A673 (cell line): Measurements from ENCODE around the gene SMAD6. TPM values are rescaled to one million over a fixed set of nuclear protein-coding genes. Genes with fewer than 3 reads are reported as not detected.

Experiments used
- BruUV-seq: library from RNA; stranded (reverse); fragments of 400-500 nt; replicated peaks from 2 replicates; lab custom pipeline; 2021; lab: Mats Ljungman, UMichigan
- CTCF ChIA-PET: fragments of 300-600 bp; sonication (Branson Sonifier 250); formaldehyde crosslinking; loops from one replicate; lab custom pipeline; 2022; ENCODE audit warnings: antibody characterized with exemption; lab: Charles Lee
- POLR2A ChIA-PET: fragments of 300-600 bp; sonication (Branson Sonifier 250); formaldehyde crosslinking; loops from one replicate; lab custom pipeline; 2022; ENCODE audit warnings: antibody characterized with exemption; ENCODE audit not compliant: low non-redundant PET; lab: Charles Lee
- DNase-seq: peaks from one replicate; pipeline ENCODE4 v3.0.0-alpha.2; 2015; ENCODE audit warnings: low spot score
- H3K27ac ChIP-seq: fragments of 200-600 bp; sonication (generic); 2 replicates; pipeline ENCODE4 v1.5.1; 2016; ENCODE audit warnings: mixed run types, low read depth, mild to moderate bottlenecking, mixed read lengths, antibody characterized with exemption, low read length; ENCODE audit not compliant: poor library complexity, severe bottlenecking
- H3K27me3 ChIP-seq: fragments of 200-600 bp; sonication (generic); replicated peaks from 2 replicates; pipeline ENCODE4 v1.6.1; 2017; ENCODE audit warnings: mixed run types, low read depth, mild to moderate bottlenecking, mixed read lengths, antibody characterized with exemption, low read length; ENCODE audit not compliant: insufficient read depth, poor library complexity
- H3K36me3 ChIP-seq: fragments of 200-600 bp; sonication (generic); 2 replicates; pipeline ENCODE4 v1.6.1; 2016; ENCODE audit warnings: mixed run types, mild to moderate bottlenecking, mixed read lengths, antibody characterized with exemption, low read length; ENCODE audit not compliant: insufficient read depth, poor library complexity, severe bottlenecking
- H3K4me1 ChIP-seq: fragments of 200-600 bp; sonication (generic); 2 replicates; pipeline ENCODE4 v1.6.1; 2017; ENCODE audit warnings: mixed run types, mild to moderate bottlenecking, mixed read lengths, antibody characterized with exemption, low read length; ENCODE audit not compliant: insufficient read depth, poor library complexity, severe bottlenecking
- H3K4me3 ChIP-seq: fragments of 200-600 bp; sonication (generic); 2 replicates; pipeline ENCODE4 v1.5.1; 2016; ENCODE audit warnings: low read depth, mixed run types, mild to moderate bottlenecking, mixed read lengths, low read length; ENCODE audit not compliant: poor library complexity, severe bottlenecking
- H3K9me3 ChIP-seq: fragments of 200-600 bp; sonication (generic); 2 replicates; pipeline ENCODE4 v1.6.1; 2016; ENCODE audit warnings: mixed run types, low read depth, mild to moderate bottlenecking, mixed read lengths, antibody characterized with exemption, low read length; ENCODE audit not compliant: poor library complexity, severe bottlenecking
- EZH2 ChIP-seq: fragments of 200-600 bp; sonication (generic); IDR thresholded peaks from 2 replicates; pipeline ENCODE4 v1.6.1; 2017; ENCODE audit warnings: borderline replicate concordance, low read depth, mild to moderate bottlenecking, mixed read lengths, antibody characterized with exemption, low read length; ENCODE audit not compliant: poor library complexity, severe bottlenecking
- intact Hi-C: fragments of 100-400 bp; cut with micrococcal nuclease; formaldehyde crosslinking; loops from one replicate; pipeline ENCODE4 v1.10.0; 2022; ENCODE audit not compliant: unreplicated experiment
- total RNA-seq: library from RNA; stranded (reverse); gene quantifications from 2 replicates; pipeline ENCODE4 v1.2.3, GENCODE V29; 2021
- TF ChIP-seq, protein P1 (sequence below): fragments of 300-800, 200-600 bp; sonication (generic); conservative IDR thresholded peaks from 2 replicates; pipeline ENCODE4 v1.5.1; 2017; ENCODE audit warnings: low read depth, mild to moderate bottlenecking, antibody characterized with exemption, low read length, moderate library complexity, mixed read lengths

Gene SMAD6
- total RNA-seq, 1 experiment from 2014 or later = 63.9 TPM

DNA sequence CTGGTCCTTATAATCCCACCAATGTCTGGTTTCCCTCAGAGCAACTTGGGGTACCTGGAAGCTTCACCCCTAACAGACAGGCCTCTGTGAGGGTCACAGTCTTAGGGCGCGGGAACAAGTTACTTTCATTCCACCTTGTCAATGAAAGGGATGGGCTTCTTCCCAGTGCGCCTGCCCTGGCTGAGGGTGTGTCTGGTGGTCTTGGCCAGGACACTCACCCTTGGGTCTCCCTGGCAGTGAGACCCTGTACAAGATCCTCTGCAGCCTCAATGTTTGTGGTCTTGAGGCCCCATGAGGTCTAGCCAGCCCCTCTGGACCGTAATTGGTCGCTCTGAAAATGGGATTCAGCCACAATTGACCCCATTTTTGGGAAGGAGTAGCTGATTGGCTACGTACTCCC, 40.2 kb downstream of the SMAD6 start:
- DNase-seq = no peak
- H3K27me3 ChIP-seq = no peaks in the 10 kb centered on the region
- peaks cover 9% of the 10 kb centered on the region for H3K36me3 ChIP-seq
- H3K4me3 ChIP-seq = no peak overlapping the region
- H3K4me1 ChIP-seq = peaks cover 33% of the 10 kb centered on the region
- TF ChIP-seq EZH2 = no peak
- TF ChIP-seq, protein P1, sequence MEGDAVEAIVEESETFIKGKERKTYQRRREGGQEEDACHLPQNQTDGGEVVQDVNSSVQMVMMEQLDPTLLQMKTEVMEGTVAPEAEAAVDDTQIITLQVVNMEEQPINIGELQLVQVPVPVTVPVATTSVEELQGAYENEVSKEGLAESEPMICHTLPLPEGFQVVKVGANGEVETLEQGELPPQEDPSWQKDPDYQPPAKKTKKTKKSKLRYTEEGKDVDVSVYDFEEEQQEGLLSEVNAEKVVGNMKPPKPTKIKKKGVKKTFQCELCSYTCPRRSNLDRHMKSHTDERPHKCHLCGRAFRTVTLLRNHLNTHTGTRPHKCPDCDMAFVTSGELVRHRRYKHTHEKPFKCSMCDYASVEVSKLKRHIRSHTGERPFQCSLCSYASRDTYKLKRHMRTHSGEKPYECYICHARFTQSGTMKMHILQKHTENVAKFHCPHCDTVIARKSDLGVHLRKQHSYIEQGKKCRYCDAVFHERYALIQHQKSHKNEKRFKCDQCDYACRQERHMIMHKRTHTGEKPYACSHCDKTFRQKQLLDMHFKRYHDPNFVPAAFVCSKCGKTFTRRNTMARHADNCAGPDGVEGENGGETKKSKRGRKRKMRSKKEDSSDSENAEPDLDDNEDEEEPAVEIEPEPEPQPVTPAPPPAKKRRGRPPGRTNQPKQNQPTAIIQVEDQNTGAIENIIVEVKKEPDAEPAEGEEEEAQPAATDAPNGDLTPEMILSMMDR = no peak
- ChIA-PET POLR2A (no interaction called here), CTCF (no interaction called here)
- no peaks in the 10 kb centered on the region for H3K9me3 ChIP-seq
- no TSS peak for BruUV-seq
- intact Hi-C loops = no loop called here
- no peak overlapping the region for H3K27ac ChIP-seq

DNA sequence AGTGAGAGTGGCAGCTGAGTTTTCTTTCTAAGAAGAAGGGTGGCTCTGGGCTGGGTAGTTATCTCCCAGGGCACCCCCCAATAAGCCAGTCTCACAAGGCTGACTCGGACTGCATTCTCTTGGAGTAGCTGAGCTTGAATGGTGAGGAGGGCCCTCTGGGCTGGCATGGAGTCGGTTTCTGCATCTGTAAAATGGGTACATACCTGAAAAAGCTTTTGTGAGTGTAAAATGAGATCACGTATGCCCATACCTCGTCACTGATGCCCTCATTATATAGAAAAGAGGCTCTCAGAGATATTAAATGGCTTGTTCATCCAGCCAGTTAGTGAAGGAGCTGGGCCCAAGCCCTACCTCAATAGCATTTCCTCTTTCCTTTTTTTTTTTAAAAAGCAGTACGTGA, 41.2 kb downstream of the SMAD6 start:
- DNase-seq = no peak
- H3K9me3 ChIP-seq = no peaks in the 10 kb centered on the region
- no TSS peak for BruUV-seq
- TF ChIP-seq EZH2 = no peak
- TF ChIP-seq, protein P1 = no peak
- H3K4me1 ChIP-seq = peaks cover 42% of the 10 kb centered on the region
- H3K27ac ChIP-seq = no peak overlapping the region
- no peaks in the 10 kb centered on the region for H3K27me3 ChIP-seq
- intact Hi-C loops = no loop called here
- POLR2A ChIA-PET = no interaction called here
- no peak overlapping the region for H3K4me3 ChIP-seq
- CTCF ChIA-PET = no interaction called here
- H3K36me3 ChIP-seq = peaks cover 6% of the 10 kb centered on the region

DNA sequence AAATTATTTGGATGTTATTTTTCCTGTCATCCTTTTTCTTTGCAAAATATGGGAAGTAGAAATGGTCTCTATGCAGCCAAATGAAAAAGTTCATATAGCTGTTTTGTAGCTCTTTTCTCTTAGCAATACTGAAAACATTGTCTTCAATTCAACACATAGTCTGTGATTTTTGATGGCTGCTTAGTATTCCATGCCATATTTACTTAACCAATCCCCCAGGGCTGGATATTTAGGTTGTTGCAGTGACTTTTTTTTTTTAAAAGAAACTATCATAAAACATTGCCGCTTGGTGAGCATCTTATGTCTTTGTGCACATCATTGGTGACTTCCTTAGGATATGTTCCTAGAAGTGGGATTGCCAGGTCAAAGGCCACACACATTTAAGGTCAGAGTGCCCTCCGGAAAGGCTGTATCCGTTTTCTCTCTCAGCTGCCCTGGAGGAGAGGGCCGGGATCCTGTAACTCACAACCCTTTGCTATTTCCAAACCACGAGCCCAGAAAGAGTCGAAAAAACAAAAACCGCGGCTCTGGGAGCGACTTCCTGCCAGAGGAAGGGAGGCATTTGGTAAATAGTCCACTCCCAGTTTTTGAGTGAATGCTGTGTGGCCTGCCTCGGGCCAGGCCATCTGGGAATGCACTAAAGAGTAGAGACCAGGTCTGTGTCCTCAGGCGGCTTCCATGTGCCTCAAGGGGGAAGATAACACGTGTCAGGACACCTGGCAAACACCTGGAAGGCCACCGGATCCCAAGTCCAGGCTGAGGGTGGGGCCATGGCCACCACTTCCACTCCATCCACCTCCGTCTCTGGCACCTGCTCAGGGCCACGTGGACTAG, 41.9 kb downstream of the SMAD6 start:
- Histone ChIP-seq H3K36me3 (peaks cover 6% of the 10 kb centered on the region), H3K4me3 (no peak overlapping the region), H3K27me3 (no peaks in the 10 kb centered on the region), H3K4me1 (peaks cover 49% of the 10 kb centered on the region), H3K27ac (peak overlapping the region; percentile 58), H3K9me3 (no peaks in the 10 kb centered on the region)
- ChIA-PET POLR2A (no interaction called here), CTCF (no interaction called here)
- intact Hi-C loops = no loop called here
- BruUV-seq = no TSS peak
- TF ChIP-seq, protein P1 = no peak
- no peak for TF ChIP-seq EZH2
- no peak for DNase-seq
